ENCODE data around the gene KCNA5. TPM values are rescaled to one million over a fixed set of nuclear protein-coding genes. Genes with fewer than 3 reads are reported as not detected.

The KCNA5 gene
- total and polyA plus RNA-seq, 2 of the 4 experiments (the other 2 are of a cell fraction): not detected

DNA sequence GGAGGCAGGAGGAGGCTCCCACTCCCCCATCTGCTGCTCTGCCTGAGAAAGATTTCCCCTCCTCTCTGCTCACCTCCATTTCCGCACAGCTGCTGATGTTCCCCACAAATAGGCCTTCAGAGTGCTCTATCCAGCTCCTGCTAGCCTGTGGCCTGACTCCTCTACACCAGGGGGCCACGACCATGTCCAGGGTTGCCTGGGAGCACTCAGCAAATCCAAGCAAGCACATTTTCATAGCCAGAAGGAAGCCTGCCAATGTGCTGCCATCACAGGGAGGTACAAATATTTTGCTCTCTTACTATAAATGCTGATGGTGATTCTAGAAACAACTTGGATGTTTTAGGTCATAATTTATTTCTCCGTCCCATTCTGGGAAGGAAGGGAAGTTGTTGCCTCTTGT, 17.3 kb downstream of the KCNA5 start:
- H3K4ac ChIP-seq (ENCODE audit: low read depth, low read length): no peak overlapping the region
- in situ Hi-C loops (cut with MboI; ENCODE audit: low sequenced_read_pairs): no loop called here
- no peaks in the 10 kb centered on the region for H3K9me1 ChIP-seq (ENCODE audit: insufficient read depth, low read length)
- H4K8ac ChIP-seq (ENCODE audit: low read depth in 2 of 2, low read length in 2 of 2): no peak overlapping the region
- no peak overlapping the region for H2BK20ac ChIP-seq (ENCODE audit: low read depth, low read length)
- no peak for ATAC-seq (ENCODE audit: low read depth)
- H2AK5ac ChIP-seq (ENCODE audit: low read depth, low read length): no peak overlapping the region
- no peaks in the 10 kb centered on the region for H4K20me1 ChIP-seq (ENCODE audit: insufficient read depth, low read length)
- no peaks in the 10 kb centered on the region for H3K79me1 ChIP-seq (ENCODE audit: low read depth in 1 of 2, low read length in 2 of 2)
- no peaks in the 10 kb centered on the region for H3K4me1 ChIP-seq (ENCODE audit: control insufficient read depth, insufficient read depth, low read length)
- CTCF ChIA-PET: no interaction called here
- TF ChIP-seq RAD21 (IDR thresholded peaks at IDR 0.05; ENCODE audit: low read length) (no peak), NFE2L2 (IDR thresholded peaks at IDR 0.05; ENCODE audit: low read depth, low read length) (no peak), FOS (IDR thresholded peaks at IDR 0.05; ENCODE audit: low read depth, low read length) (no peak), POLR2A (IDR thresholded peaks at IDR 0.05; ENCODE audit: low read depth, low read length) (no peak), RCOR1 (IDR thresholded peaks at IDR 0.05; ENCODE audit: insufficient replicate concordance, low read length) (no peak), CEBPB (IDR thresholded peaks at IDR 0.05; ENCODE audit: low read depth, low read length) (no peak), MXI1 (IDR thresholded peaks at IDR 0.05; ENCODE audit: borderline replicate concordance, low read depth, low read length) (no peak), CHD1 (IDR thresholded peaks at IDR 0.05; ENCODE audit: low read depth, low read length) (no peak), BHLHE40 (IDR thresholded peaks at IDR 0.05; ENCODE audit: low read depth, low read length) (no peak), MAFK (IDR thresholded peaks at IDR 0.05; ENCODE audit: low read depth, low read length) (no peak), SMC3 (IDR thresholded peaks at IDR 0.05; ENCODE audit: low read depth, low read length) (no peak), MAZ (IDR thresholded peaks at IDR 0.05; ENCODE audit: borderline replicate concordance, low read depth, low read length) (no peak), RFX5 (IDR thresholded peaks at IDR 0.05; ENCODE audit: low read depth, low read length) (no peak)
- TF ChIP-seq, protein P1, sequence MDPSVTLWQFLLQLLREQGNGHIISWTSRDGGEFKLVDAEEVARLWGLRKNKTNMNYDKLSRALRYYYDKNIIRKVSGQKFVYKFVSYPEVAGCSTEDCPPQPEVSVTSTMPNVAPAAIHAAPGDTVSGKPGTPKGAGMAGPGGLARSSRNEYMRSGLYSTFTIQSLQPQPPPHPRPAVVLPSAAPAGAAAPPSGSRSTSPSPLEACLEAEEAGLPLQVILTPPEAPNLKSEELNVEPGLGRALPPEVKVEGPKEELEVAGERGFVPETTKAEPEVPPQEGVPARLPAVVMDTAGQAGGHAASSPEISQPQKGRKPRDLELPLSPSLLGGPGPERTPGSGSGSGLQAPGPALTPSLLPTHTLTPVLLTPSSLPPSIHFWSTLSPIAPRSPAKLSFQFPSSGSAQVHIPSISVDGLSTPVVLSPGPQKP (IDR thresholded peaks at IDR 0.05; ENCODE audit: borderline replicate concordance, low read depth, low read length): no peak
- TF ChIP-seq, protein P2, sequence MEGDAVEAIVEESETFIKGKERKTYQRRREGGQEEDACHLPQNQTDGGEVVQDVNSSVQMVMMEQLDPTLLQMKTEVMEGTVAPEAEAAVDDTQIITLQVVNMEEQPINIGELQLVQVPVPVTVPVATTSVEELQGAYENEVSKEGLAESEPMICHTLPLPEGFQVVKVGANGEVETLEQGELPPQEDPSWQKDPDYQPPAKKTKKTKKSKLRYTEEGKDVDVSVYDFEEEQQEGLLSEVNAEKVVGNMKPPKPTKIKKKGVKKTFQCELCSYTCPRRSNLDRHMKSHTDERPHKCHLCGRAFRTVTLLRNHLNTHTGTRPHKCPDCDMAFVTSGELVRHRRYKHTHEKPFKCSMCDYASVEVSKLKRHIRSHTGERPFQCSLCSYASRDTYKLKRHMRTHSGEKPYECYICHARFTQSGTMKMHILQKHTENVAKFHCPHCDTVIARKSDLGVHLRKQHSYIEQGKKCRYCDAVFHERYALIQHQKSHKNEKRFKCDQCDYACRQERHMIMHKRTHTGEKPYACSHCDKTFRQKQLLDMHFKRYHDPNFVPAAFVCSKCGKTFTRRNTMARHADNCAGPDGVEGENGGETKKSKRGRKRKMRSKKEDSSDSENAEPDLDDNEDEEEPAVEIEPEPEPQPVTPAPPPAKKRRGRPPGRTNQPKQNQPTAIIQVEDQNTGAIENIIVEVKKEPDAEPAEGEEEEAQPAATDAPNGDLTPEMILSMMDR (conservative IDR thresholded peaks at IDR 0.05; ENCODE audit: low read depth, low read length): no peak
- TF ChIP-seq, protein P3, sequence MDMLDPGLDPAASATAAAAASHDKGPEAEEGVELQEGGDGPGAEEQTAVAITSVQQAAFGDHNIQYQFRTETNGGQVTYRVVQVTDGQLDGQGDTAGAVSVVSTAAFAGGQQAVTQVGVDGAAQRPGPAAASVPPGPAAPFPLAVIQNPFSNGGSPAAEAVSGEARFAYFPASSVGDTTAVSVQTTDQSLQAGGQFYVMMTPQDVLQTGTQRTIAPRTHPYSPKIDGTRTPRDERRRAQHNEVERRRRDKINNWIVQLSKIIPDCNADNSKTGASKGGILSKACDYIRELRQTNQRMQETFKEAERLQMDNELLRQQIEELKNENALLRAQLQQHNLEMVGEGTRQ (IDR thresholded peaks at IDR 0.05; ENCODE audit: low read depth, low read length): no peak
- H3K36me3 ChIP-seq (ENCODE audit: control insufficient read depth, insufficient read depth, low read length): no peaks in the 10 kb centered on the region
- H2BK5ac ChIP-seq (ENCODE audit: low read depth, low read length, poor library complexity, severe bottlenecking): no peak overlapping the region
- BruUV-seq (replicated peaks): no TSS peak
- POLR2A ChIA-PET (ENCODE audit: unreplicated experiment): no interaction called here
- no peak overlapping the region for H4K91ac ChIP-seq (ENCODE audit: insufficient read depth, low read depth, low read length)
- peaks cover 49% of the 10 kb centered on the region for H3K27me3 ChIP-seq (ENCODE audit: control insufficient read depth, insufficient read depth, low read length)
- H3K9ac ChIP-seq (ENCODE audit: low read depth, low read length): no peak overlapping the region
- no peak overlapping the region for H2AK9ac ChIP-seq (replicated peaks; ENCODE audit: low read depth, low read length, poor library complexity)
- no peak overlapping the region for H3K23ac ChIP-seq (ENCODE audit: low read depth, low read length)
- 60% methylated on average over 1 of the region's 3 CpGs; no CpG with 5 or more reads in 1 of the 2 experiments for WGBS, 2 experiments (ENCODE audit: extremely low coverage in 2 of 2, insufficient read length in 1 of 2)
- H3K56ac ChIP-seq (ENCODE audit: extremely low read depth, insufficient read depth, low read length): no peak overlapping the region
- no peaks in the 10 kb centered on the region for H3K9me3 ChIP-seq (ENCODE audit: control insufficient read depth, insufficient read depth, low read length)
- H3K4me3 ChIP-seq (ENCODE audit: insufficient read depth, low read depth, low read length): no peak overlapping the region
- no peak overlapping the region for H2BK120ac ChIP-seq (ENCODE audit: low read depth, low read length)
- no peak overlapping the region for H3K18ac ChIP-seq (ENCODE audit: low read depth, low read length)
- H3K14ac ChIP-seq (replicated peaks; ENCODE audit: low read depth, low read length): no peak overlapping the region
- H2BK15ac ChIP-seq (ENCODE audit: low read depth, low read length): no peak overlapping the region
- no peak overlapping the region for H2AFZ ChIP-seq (replicated peaks; ENCODE audit: low read length, poor library complexity)
- dilution Hi-C loops (cut with HindIII; ENCODE audit: low sequenced_read_pairs, unreplicated experiment): no loop called here
- no peak overlapping the region for H4K5ac ChIP-seq (ENCODE audit: low read depth, low read length)
- H3K4me2 ChIP-seq (ENCODE audit: low read depth, low read length): no peak overlapping the region
- no peak for DNase-seq
- intact Hi-C loops (cut with micrococcal nuclease): no loop called here
- H3K27ac ChIP-seq (ENCODE audit: insufficient read depth, low read length): no peak overlapping the region
